ENCODE results near the gene HERC4.

Gene HERC4

GRCh38 chr10:67875340-67876238 is 199.5 kb downstream of the HERC4 start:
- no peak for DNase-seq
